ENCODE measurements around the gene CDK16. TPM values are rescaled to one million over a fixed set of nuclear protein-coding genes. Genes with fewer than 3 reads are reported as not detected.
A peak's percentile ranks its signal among the peaks of the same experiment; 100 is the strongest.

Gene CDK16
- polyA plus RNA-seq, 1 of the 3 experiments (the other 2 are of a cell fraction) = 116 TPM

- H3K4me1 ChIP-seq (ENCODE audit: control insufficient read depth in 1 of 2, insufficient read depth in 2 of 2, low read depth in 1 of 2, low read length in 1 of 2) = peaks cover 7 to 28% of the 10 kb centered on the region in 2 experiments; a peak in 3 of 4 replicates
- DNase-seq = peak; percentile 71
These were observed 687 bp downstream of the CDK16 start for GRCh38 chrX:47218920-47219815.

GRCh38 chrX:47221756-47222155 lies 3.3 kb downstream of the CDK16 start:
- Histone ChIP-seq H3F3A (replicated peaks; ENCODE audit: insufficient read depth) (peaks cover 8% of the 10 kb centered on the region), H3K9ac (no peak overlapping the region), H3K4me1 (ENCODE audit: control insufficient read depth in 1 of 2, insufficient read depth in 2 of 2, low read depth in 1 of 2, low read length in 1 of 2) (peaks cover 2 to 22% of the 10 kb centered on the region in 2 experiments; a peak in 3 of 4 replicates), H3K36me3 (replicated peaks in 1 of 2; ENCODE audit: control insufficient read depth in 1 of 2, insufficient read depth in 2 of 2, low read length in 1 of 2) (peaks cover 19 to 38% of the 10 kb centered on the region in 2 experiments), H3K4me3 (ENCODE audit: low read depth in 2 of 2, low read length in 1 of 2) (no peak overlapping the region), H3K27ac (ENCODE audit: low read depth in 2 of 2, low read length in 1 of 2) (no peak overlapping the region), H4K20me1 (ENCODE audit: insufficient read depth) (peaks cover 56% of the 10 kb centered on the region), H3K27me3 (ENCODE audit: insufficient read depth) (no peaks in the 10 kb centered on the region), H2AFZ (ENCODE audit: low read depth) (no peak overlapping the region), H3K9me2 (no peaks in the 10 kb centered on the region), H3K9me3 (no peaks in the 10 kb centered on the region), H3K79me2 (ENCODE audit: insufficient read depth) (peaks cover 57% of the 10 kb centered on the region), H3K4me2 (0 out of 2 replicates have a peak overlapping the region, but pooled peaks have one; percentile 98)
- TF ChIP-seq EZH2phosphoT487 (IDR thresholded peaks at IDR 0.05; ENCODE audit: borderline replicate concordance, low read depth) (no peak), CTCF (IDR thresholded peaks at IDR 0.05) (no peak), TCF12 (IDR thresholded peaks at IDR 0.05) (no peak), RFX5 (IDR thresholded peaks at IDR 0.05; ENCODE audit: low read length) (no peak), CHD2 (IDR thresholded peaks at IDR 0.05; ENCODE audit: low read length, partially characterized antibody) (no peak), FOXM1 (IDR thresholded peaks at IDR 0.05; ENCODE audit: low read depth) (no peak), ZBTB33 (IDR thresholded peaks at IDR 0.05; ENCODE audit: borderline replicate concordance, low read depth) (no peak), GABPA (IDR thresholded peaks at IDR 0.05; ENCODE audit: low read depth) (no peak), RCOR1 (IDR thresholded peaks at IDR 0.05; ENCODE audit: low read length) (no peak), GATA2 (CRISPR knock-in tag; IDR thresholded peaks at IDR 0.05) (no peak), NFIC (IDR thresholded peaks at IDR 0.05; ENCODE audit: borderline replicate concordance) (no peak), SMC3 (IDR thresholded peaks at IDR 0.05; ENCODE audit: low read depth, low read length) (no peak), TAF1 (IDR thresholded peaks at IDR 0.05; ENCODE audit: borderline replicate concordance, low read depth, low read length) (no peak), JUND (IDR thresholded peaks at IDR 0.05) (no peak), IRF3 (IDR thresholded peaks at IDR 0.05; ENCODE audit: low read depth, low read length) (no peak)
- CTCF ChIA-PET = interaction anchor here (1.2 kb wide), 1 partner anchor 302 kb away, joined by 3 read pairs; no protein-coding TSS in a partner anchor
- WGBS (ENCODE audit: low lambda C conversion rate) = 85% methylated on average over 3 of the region's 4 CpGs
- POLR2A ChIA-PET = interaction anchor here (1.5 kb wide), 1 partner anchor 11 kb away, joined by 3 read pairs; the partner anchor contains the start of gene USP11
- DNase-seq = no peak

More at GRCh38 chrX:47218920-47219815, 687 bp downstream of the CDK16 start:
- Histone ChIP-seq H3K9me2 (no peaks in the 10 kb centered on the region), H3K9me3 (no peaks in the 10 kb centered on the region), H2AFZ (ENCODE audit: low read depth) (peak overlapping the region; percentile 84), H3K79me2 (ENCODE audit: insufficient read depth) (peaks cover 57% of the 10 kb centered on the region), H3F3A (replicated peaks; ENCODE audit: insufficient read depth) (peaks cover 21% of the 10 kb centered on the region), H3K4me2 (peak overlapping the region; percentile 98), H3K27ac (ENCODE audit: low read depth in 2 of 2, low read length in 1 of 2) (peak overlapping the region; percentile 92 to 96), H3K4me3 (ENCODE audit: low read depth in 2 of 2, low read length in 1 of 2) (peak overlapping the region; percentile 88 to 90), H3K9ac (peak overlapping the region; percentile 95), H3K36me3 (replicated peaks in 1 of 2; ENCODE audit: control insufficient read depth in 1 of 2, insufficient read depth in 2 of 2, low read length in 1 of 2) (peaks cover 13 to 36% of the 10 kb centered on the region in 2 experiments), H3K27me3 (ENCODE audit: insufficient read depth) (no peaks in the 10 kb centered on the region), H4K20me1 (ENCODE audit: insufficient read depth) (peaks cover 60% of the 10 kb centered on the region)
- no peak for TF ChIP-seq NFIC (IDR thresholded peaks at IDR 0.05; ENCODE audit: borderline replicate concordance)
- ChIA-PET POLR2A (interaction anchor here (0.6 to 0.8 kb wide), 2 partner anchors 14 to 21 kb away, joined by 3 to 5 read pairs; partner anchors contain the start of gene USP11), CTCF (interaction anchor here (1.0 kb wide), 1 partner anchor 13 kb away, joined by 3 read pairs; no protein-coding TSS in a partner anchor)
- 16% methylated on average over 17 of the region's 60 CpGs for WGBS (ENCODE audit: low lambda C conversion rate)

All from SK-N-SH (cell line).